ENCODE data around the gene PHLDA2. TPM values are rescaled to one million over a fixed set of nuclear protein-coding genes. Genes with fewer than 3 reads are reported as not detected.

Gene PHLDA2
- total and polyA plus RNA-seq, 9 of the 15 experiments (the other 6 are each of a cell fraction or from before 2014, with no cell fraction given): 0.43 to 42.4 (median 4.7) TPM

DNA sequence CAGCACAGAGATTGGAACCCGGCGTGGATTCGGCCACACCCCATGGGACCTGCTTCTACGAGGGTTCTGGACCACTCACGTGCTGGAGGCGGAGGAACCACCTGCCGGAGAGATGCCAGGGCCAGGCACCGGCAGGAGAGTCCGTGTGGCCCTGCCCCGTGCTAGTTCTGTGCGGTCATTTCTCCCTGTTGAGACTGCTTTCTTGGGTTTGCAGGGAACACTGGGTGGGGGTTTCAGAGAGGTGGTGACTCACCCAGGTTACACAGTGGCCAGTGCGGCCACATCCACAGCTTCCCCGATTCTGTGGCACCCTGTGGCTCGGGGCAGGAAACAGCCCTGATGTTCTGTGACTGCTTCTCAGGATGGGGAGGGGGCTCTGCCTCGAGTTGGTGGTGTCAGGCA lies 3.6 kb upstream of the PHLDA2 start:
- no peak overlapping the region for H3K27ac ChIP-seq (ENCODE audit: extremely low read depth, low read depth, low read length)
- H4K20me1 ChIP-seq (replicated peaks; ENCODE audit: control insufficient read depth, insufficient read depth, low read length): peaks cover 7% of the 10 kb centered on the region
- in situ Hi-C loops (cut with MboI): no loop called here
- no peaks in the 10 kb centered on the region for H3K36me3 ChIP-seq (ENCODE audit: control insufficient read depth, insufficient read depth, low read length)
- no peak overlapping the region for H2AFZ ChIP-seq (ENCODE audit: low read depth, low read length)
- H3K4me3 ChIP-seq: no peak overlapping the region
- H3K9ac ChIP-seq (ENCODE audit: insufficient read depth in 1 of 2, low read depth in 2 of 2, low read length in 2 of 2): peak overlapping the region in 1 of 2 experiments; percentile 36; a peak in 1 of 4 replicates
- 0 out of 2 replicates have a peak, but pooled peaks have one; percentile 25 for TF ChIP-seq JUN (IDR thresholded peaks at IDR 0.05; ENCODE audit: borderline replicate concordance, low read depth, low read length)
- TF ChIP-seq JUN (CRISPR knock-in tag; IDR thresholded peaks at IDR 0.05; ENCODE audit: borderline replicate concordance): no peak
- no peak for TF ChIP-seq ZNF408 (CRISPR knock-in tag; IDR thresholded peaks at IDR 0.05; ENCODE audit: low read depth)
- no peak for TF ChIP-seq ZEB2 (IDR thresholded peaks at IDR 0.05)
- TF ChIP-seq, protein P1, sequence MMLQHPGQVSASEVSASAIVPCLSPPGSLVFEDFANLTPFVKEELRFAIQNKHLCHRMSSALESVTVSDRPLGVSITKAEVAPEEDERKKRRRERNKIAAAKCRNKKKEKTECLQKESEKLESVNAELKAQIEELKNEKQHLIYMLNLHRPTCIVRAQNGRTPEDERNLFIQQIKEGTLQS (IDR thresholded peaks at IDR 0.05): peak; percentile 59
- TF ChIP-seq, protein P1 (CRISPR knock-in tag; conservative IDR thresholded peaks at IDR 0.05): no peak
- TF ChIP-seq EWSR1 (IDR thresholded peaks at IDR 0.05; ENCODE audit: borderline replicate concordance, low read depth, partially characterized antibody): no peak
- no peak for TF ChIP-seq ZBED1 (IDR thresholded peaks at IDR 0.05)
- peak; percentile 63; the same call in 1 of the 2 replicates for TF ChIP-seq ZBTB9 (CRISPR knock-in tag; IDR thresholded peaks at IDR 0.05)
- 0 out of 2 replicates have a peak, but pooled peaks have one; percentile 32 for TF ChIP-seq FOSL1 (tag; conservative IDR thresholded peaks at IDR 0.05)
- no peak for TF ChIP-seq RBM17 (IDR thresholded peaks at IDR 0.05; ENCODE audit: borderline replicate concordance, low read depth, low read length)
- no peak for TF ChIP-seq STAT5A (IDR thresholded peaks at IDR 0.05; ENCODE audit: borderline replicate concordance, low read length)
- TF ChIP-seq GATA2 (CRISPR knock-in tag; IDR thresholded peaks at IDR 0.05): no peak
- intact Hi-C loops (cut with micrococcal nuclease): no loop called here
- H3K9me3 ChIP-seq (replicated peaks; ENCODE audit: control insufficient read depth, insufficient read depth, low read depth, low read length): peaks cover 6% of the 10 kb centered on the region
- peaks cover 7 to 55% of the 10 kb centered on the region in 2 experiments; a peak in 4 of 5 replicates for H3K4me1 ChIP-seq (replicated peaks in 1 of 2; ENCODE audit: control insufficient read depth in 2 of 2, insufficient read depth in 2 of 2, low read length in 2 of 2)
- no peak for ATAC-seq
- H3K79me2 ChIP-seq (ENCODE audit: control insufficient read depth, insufficient read depth, low read length): peaks cover 13% of the 10 kb centered on the region; the same call in 2 of the 3 replicates
- DNase-seq (ENCODE audit: extremely low read depth in 1 of 4, low spot score in 3 of 4): no peak
- no TSS peak for BruUV-seq (replicated peaks)
- ChIA-PET CTCF (ENCODE audit: low intra/inter-chr PET ratio) (interaction anchor here (1.0 kb wide), 1 partner anchor 89 kb away, joined by 3 read pairs; no protein-coding TSS in a partner anchor), POLR2A (interaction anchor here (0.5 to 1.6 kb wide), 3 partner anchors 10 to 710 kb away, joined by 3 to 6 read pairs (median 3); no protein-coding TSS in a partner anchor)
- no peaks in the 10 kb centered on the region for H3K27me3 ChIP-seq (ENCODE audit: control insufficient read depth in 2 of 2, insufficient read depth in 2 of 2, low read length in 2 of 2)
- WGBS (ENCODE audit: insufficient coverage, low coverage, missing lambda C conversion rate): 26% methylated on average over 15 of the region's 15 CpGs
- no peak for FAIRE-seq
- no peaks in the 10 kb centered on the region for H3K9me1 ChIP-seq (ENCODE audit: control insufficient read depth, insufficient read depth, low read length)
- no peak overlapping the region for H3K4me2 ChIP-seq (ENCODE audit: insufficient read depth, low read length)

Data from K562 (cell line).